ENCODE data around the gene INSIG1. TPM values are rescaled to one million over a fixed set of nuclear protein-coding genes. Genes with fewer than 3 reads are reported as not detected.

Gene INSIG1
- total and polyA plus RNA-seq, 2 experiments from 2014 or later, result 70.3 to 131 TPM

GRCh38 chr7:155270861-155271260 lies 26.8 kb upstream of the INSIG1 start:
- ATAC-seq, result no peak

More at GRCh38 chr7:155270861-155271260, 26.8 kb upstream of the INSIG1 start:
- Histone ChIP-seq H4K20me1 (replicated peaks; ENCODE audit: insufficient read depth) (no peaks in the 10 kb centered on the region), H3K4me3 (no peak overlapping the region), H3F3A (replicated peaks; ENCODE audit: low read depth) (no peaks in the 10 kb centered on the region), H3K4me2 (no peak overlapping the region), H3K79me2 (replicated peaks; ENCODE audit: insufficient read depth) (no peaks in the 10 kb centered on the region), H2AFZ (no peak overlapping the region), H3K36me3 (ENCODE audit: insufficient read depth) (no peaks in the 10 kb centered on the region), H3K9me2 (ENCODE audit: insufficient read depth) (no peaks in the 10 kb centered on the region), H3K4me1 (ENCODE audit: insufficient read depth) (no peaks in the 10 kb centered on the region), H3K27me3 (ENCODE audit: insufficient read depth) (no peaks in the 10 kb centered on the region), H3K27ac (ENCODE audit: low read depth) (no peak overlapping the region)
- Mint-ChIP-seq H3K27me3 (ENCODE audit: insufficient read depth, low read depth, poor library complexity) (no peaks in the 10 kb centered on the region), H3K4me1 (peaks cover 2% of the 10 kb centered on the region; the same call in 1 of the 3 replicates), H3K36me3 (ENCODE audit: low read depth) (no peaks in the 10 kb centered on the region; the same call in 2 of the 3 replicates), H3K27ac (no peak overlapping the region), H3K9me3 (peaks cover 3% of the 10 kb centered on the region), H3K4me3 (no peak overlapping the region)
- DNase-seq (ENCODE audit: low spot score), result no peak
- TF ChIP-seq EZH2 (IDR thresholded peaks at IDR 0.05; ENCODE audit: low read depth, unreplicated experiment) (no peak), STAT1 (IDR thresholded peaks at IDR 0.05; ENCODE audit: unreplicated experiment) (no peak), CTCF (conservative IDR thresholded peaks at IDR 0.05; ENCODE audit: low read depth in 2 of 2) (no peak), ZNF331 (CRISPR knock-in tag; IDR thresholded peaks at IDR 0.05; ENCODE audit: low read depth) (no peak), ZNF462 (CRISPR knock-in tag; IDR thresholded peaks at IDR 0.05) (no peak), CREB1 (CRISPR knock-in tag; IDR thresholded peaks at IDR 0.05; ENCODE audit: low read depth) (no peak), JUNB (IDR thresholded peaks at IDR 0.05; ENCODE audit: unreplicated experiment) (no peak), NANOG (IDR thresholded peaks at IDR 0.05; ENCODE audit: borderline replicate concordance) (no peak), ETS1 (IDR thresholded peaks at IDR 0.05) (no peak), REST (IDR thresholded peaks at IDR 0.05; ENCODE audit: unreplicated experiment) (no peak), ZNF114 (CRISPR knock-in tag; IDR thresholded peaks at IDR 0.05) (no peak)

Data from GM23338 (cell line).